Measurements from ENCODE around the gene EPB41L2.

Gene EPB41L2

DNA sequence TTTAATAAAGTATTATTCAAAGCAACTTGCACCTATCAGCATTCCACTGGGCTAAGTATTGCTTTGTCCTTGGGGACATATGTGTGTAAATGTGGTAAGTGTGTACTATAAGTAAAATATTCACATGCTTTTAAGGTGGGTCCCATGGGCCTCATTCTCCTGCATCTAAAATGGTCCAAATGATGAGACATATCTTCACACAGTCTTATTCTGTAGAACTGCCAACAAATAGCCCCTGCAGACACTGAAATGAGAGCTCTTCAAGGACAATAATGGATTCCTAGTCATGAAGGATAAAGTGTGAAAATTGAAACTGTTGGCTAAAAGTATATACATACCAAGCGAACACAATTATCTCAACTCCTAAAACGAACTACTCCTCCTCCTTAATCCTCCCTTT lies 154.1 kb downstream of the EPB41L2 start:
- no peak for DNase-seq (ENCODE audit: low spot score)

DNA sequence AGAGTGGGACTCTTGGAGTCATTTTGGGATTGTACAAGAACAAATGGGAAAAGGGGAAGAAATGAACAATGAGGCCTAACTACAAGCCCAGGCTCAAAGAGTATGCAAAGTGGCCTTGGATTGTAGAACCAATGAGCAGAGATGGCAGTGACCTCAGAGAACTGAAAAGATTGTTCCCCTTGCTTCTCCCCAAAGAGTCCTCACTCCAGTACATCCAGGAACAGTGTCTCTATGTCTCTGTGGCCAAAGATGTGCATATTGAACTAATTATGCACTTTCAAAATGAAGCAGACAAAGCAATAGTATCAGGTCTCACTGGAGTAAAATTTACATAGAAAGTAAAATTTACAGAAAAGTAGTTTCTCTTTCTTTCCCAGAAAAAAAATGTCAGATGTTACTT lies 154.9 kb downstream of the EPB41L2 start:
- no peak for DNase-seq (ENCODE audit: low spot score)

DNA sequence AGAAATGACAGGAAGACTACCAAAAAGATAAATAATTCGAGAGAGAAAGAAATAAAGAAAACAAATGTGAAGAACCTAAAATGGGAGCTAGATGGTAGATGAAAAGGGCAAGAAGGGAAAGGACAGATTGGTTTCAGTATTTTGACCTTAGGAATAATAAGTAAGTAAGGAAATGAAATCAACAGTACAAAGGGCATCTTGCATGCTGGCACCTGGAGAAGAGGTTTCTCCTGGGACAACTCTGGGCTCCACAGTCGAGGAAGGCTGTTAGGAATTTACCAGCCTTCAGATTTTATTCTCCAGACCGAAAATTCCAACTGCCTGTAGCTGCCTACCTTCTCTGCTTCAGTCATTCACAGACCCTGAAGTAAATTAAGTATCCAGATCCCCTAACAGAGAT lies 155.4 kb downstream of the EPB41L2 start:
- DNase-seq (ENCODE audit: low spot score) = no peak

DNA sequence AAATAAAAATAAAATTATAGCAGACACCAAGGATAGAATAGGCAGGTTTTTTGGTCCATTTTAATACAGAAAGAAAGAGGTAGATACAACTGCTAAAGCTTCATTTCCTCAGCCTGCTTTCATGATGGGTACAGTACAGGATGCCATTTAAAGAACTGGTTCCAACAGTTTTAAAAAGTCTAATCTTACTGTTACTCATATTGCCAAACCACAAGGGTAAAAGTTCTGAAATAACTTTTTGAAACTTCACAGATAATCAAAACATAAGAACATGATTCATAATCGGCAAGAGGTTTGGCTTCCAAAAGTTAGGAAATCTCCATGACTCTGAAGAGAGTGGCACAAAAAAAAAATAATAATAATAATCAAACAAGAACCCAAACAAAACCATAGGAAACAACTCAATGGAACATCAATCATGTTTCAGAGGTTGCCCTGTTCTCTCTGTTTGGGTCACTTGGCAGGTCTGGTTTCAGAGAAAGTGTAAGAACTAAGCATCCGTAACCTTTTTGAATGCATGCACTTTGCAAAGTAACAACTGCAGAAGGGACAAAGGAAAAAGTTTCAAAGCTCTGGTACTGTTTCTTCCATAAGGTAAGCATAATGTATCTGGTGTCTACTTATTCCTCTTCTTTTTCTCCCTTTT lies 156.2 kb downstream of the EPB41L2 start:
- DNase-seq (ENCODE audit: low spot score) = no peak

DNA sequence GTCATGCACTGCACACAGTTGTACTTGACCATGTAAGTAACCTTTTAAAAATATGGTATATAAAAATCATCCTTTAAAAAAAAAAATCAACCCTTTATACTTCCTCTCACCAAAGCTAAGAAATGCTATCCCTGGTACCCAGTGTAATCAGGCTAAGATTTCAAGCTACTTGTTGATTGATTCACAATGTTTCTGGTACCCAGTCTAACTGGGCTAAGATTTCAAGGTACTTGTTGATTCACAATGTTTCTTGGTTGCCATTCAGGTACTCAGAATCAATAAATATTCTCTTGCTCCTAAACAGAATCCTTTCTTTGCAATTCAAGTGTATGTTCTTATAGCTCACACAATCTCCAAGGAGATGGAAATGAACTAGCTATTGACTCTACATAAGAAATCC lies 159.4 kb downstream of the EPB41L2 start:
- DNase-seq (ENCODE audit: low spot score) = no peak

DNA sequence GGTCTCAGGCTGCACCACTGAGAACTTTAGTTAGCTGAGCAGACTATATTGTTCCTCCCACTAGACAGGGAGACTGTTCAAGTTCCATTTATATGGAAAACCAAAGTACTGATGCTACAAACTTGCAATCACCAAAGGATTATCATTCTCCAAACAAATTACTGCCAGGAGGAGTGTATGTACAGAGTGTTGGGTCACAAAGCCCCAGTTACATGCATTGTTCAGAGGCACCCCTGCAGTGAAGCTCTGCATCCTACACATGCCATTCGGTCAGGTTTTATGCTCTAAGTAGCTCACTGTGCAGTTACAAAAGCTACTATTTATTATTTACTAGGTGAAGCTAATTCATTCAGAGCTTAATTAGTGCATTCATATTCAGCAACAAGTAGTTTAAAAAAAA lies 160.0 kb downstream of the EPB41L2 start:
- DNase-seq (ENCODE audit: low spot score) = no peak

DNA sequence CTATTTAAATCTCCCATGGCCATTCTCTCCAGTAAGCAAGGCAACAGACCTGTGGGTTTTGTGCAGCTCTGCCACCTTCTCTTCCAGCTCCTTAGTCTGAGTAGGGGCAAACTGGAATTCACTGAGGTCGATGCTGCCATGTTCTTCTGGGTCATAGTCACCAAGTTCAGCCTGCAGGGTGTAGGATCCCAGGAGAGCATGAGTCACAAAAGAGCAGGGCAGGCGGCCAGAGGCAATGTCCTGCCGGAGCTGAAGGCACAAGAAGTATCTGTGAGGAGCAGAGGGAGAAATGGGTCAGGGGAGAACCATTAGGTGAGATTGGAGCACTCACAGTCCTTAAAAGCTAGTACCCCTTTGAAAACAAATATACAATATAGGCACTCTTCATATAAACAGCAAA lies 162.1 kb downstream of the EPB41L2 start:
- DNase-seq (ENCODE audit: low spot score) = no peak

DNA sequence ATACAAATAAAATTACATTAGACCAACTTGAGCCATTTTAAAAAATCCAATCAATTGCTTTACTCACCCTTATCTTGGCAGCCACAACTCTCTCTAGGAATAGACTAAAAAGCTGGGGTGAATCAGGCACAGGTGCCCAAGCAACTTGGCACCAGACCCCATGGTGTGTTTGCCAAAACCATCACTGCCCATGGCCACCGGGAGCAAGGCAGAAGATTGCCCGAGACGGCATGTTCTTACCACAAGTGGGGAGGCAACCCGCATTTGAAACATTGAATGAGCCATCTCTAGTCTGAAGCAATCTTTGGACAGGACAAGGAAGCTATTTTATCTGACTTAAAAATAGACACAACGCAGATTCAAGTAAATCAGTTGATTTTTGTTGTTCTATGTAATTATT lies 166.8 kb downstream of the EPB41L2 start:
- no peak for DNase-seq (ENCODE audit: low spot score)

DNA sequence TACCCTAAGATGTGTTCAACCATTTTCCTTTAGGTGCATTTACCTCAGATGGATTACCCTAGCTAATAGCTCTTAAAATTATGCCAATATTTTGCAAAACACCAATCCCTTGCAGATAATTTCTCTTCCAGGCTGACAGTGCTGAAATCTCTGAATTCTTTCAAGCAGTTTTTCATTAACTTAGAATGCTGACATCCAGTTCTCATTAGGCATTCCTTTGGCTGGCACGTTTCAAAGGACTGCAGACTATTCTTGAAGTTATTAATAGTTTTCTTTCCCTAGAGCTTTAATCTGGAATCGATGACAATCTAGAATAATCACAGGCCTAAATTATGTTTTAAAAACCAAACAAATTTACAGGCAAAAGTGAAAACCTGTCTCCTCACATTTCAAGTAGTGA lies 167.5 kb downstream of the EPB41L2 start:
- DNase-seq (ENCODE audit: low spot score) = no peak

DNA sequence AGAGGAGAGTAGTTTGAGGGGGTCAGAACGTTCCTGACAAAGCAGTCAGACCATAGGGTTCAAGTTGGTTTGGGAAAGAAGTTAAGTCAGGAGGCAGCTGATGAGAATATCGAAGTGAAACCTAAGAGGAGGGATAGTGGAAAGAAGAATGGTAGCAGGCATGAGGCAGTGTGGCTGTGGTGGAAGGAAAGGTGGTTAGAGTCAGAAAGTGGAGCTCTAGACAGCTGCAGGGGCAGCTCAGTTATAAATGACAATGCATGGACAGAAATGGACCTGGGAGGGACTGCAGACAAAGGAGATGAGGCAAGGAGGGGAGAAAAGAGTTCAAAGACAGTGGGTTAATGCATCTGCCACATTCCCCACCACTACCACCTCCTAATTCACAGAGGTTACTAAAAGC lies 169.3 kb downstream of the EPB41L2 start:
- no peak for DNase-seq (ENCODE audit: low spot score)

DNA sequence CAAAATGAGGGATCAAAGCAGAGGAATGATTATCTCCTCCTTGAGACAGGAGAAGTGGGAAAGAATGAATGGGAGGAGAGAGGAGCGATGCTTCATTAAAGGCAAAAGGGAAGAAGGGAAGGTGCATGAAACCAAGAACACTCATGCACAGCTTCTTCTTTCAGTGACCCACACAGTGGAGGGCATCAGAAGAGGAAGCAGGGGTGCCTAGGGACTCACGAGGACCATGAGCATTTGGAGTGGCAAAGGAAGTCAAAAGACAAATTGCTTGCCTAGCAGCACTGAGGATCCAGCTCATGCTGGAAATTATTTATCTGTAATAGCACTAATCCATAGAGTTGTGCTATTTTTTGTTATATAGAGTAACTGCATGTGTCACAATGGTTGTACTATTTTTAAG lies 169.8 kb downstream of the EPB41L2 start:
- DNase-seq (ENCODE audit: low spot score) = no peak

DNA sequence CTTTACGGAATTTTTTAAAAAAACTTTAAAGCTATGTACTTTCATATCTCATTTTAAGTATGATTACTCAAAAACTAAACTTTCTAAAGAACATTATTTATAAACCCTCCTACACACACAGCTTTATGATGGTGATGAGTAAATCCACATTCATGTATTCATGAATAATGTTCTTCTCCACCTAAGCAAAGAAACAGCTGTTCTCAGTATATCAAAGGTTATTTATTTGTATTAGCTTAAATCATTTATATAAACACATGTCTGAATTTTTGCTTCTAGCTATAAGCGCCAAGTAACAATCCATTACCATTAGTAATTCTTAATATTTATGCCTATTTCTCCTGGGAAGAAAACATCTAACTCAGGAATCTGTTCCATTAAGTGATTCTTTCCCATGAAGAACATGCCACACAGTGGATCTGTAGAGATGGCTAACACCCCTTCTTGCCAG lies 172.5 kb downstream of the EPB41L2 start:
- DNase-seq (ENCODE audit: low spot score) = no peak

DNA sequence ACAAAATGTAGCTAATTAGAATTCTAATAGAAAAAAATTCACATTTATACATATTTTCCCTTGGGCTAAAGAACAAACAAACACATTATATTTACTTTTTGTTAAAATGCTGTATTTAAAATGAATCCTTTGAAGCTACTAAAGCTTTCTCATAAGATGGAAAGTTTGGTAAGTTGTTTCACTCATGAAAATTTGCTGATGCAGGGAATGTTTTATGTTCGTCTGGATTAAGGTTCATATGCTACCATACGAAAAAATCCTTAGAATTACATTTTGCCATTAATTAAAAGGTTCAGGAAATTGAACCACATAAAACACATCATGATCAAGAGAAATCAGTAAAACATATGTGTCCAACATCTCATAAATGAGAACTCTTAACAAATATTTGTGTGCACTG lies 173.6 kb downstream of the EPB41L2 start:
- no peak for DNase-seq (ENCODE audit: low spot score)

DNA sequence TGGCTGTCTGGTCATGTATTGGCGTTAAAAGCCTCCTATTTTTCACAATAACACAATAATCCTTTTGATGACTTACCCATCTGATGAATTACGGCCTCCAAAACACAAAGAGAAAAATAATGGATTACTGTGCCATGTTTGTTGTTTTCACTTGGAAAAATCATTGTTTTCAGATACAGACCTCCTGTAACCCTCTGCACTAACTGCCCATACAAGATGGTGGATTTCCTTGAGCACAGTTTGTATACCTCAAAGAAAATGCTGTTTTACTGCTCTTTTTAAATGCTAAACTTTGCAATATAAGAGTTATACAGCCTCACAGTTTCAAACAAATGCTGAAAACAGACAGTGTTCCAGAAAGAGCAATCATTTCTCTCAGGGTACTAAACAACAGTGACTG lies 174.8 kb downstream of the EPB41L2 start:
- DNase-seq (ENCODE audit: low spot score) = peak; percentile 67

DNA sequence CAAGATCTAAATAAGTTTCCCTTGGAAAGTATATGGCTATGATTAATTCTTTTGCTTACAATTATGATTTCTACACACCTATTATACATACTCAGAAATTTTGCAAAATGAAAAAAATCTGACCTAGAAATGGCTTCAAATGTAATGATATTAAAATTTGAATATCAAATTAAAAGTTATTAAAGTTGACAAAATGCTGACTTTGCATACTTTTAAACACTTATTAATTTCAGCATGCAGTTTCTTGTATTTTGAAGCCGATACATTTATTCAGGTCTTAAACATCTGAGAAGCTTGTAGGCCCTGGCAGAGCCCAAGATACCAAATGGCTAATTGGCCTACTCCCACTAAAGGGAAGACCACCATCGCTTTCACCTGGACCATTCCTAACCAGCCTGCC lies 176.1 kb downstream of the EPB41L2 start:
- no peak for DNase-seq (ENCODE audit: low spot score)

DNA sequence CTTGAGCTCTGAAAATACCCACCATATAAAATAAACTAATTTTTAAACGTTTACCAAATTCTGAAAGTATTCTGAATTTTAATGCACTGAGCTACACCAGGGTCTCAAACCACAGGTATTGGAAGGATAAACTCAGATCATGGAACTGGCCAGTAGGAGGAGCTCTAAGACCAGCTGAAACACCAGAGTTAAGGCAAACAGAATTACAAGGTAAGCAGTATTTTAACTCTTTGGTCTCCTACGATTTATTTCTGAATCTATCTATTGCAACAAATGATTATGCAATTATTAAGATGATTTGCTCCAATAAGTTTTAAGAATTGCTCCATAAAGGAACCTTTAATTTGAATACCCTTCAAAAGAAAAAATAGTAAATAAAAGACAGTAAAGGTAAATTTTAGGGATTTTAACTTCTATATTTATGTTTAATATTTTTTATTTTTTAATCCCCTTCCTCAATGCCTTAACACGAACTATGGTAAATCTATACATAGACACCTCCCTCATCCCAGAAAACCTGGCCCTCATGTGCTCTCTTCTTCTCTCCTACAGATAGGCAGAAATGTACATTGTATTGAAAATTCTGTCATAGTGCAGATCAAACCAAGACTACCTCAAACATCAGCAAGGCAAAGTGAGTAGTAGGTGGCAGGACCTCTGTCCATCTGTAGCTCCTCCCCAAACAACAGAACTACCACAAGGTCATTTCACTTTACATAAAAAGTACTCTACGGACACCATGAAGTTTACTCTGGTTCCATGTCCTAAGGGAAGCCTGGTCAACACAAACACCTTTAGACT lies 177.5 kb downstream of the EPB41L2 start:
- DNase-seq (ENCODE audit: low spot score) = peak; percentile 79

DNA sequence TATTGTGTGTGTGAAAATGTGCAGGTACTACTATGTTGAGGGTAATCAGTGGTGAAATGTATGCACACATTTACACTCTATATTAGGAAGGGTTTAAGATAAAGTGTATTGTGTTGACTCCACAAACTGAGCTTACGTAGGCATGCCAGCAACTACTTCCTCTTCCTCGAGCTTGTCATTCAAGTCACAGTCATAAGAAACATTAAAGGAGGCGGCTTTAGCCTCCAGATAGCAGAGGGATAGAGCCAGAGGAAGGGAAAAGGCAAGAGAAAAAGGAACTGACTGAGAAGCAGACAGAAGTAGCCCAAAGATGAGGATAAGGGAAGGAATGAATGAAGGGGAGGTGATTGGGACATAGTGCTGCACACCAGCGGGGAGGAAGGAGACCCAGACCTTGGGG lies 180.7 kb downstream of the EPB41L2 start:
- DNase-seq (ENCODE audit: low spot score) = no peak

DNA sequence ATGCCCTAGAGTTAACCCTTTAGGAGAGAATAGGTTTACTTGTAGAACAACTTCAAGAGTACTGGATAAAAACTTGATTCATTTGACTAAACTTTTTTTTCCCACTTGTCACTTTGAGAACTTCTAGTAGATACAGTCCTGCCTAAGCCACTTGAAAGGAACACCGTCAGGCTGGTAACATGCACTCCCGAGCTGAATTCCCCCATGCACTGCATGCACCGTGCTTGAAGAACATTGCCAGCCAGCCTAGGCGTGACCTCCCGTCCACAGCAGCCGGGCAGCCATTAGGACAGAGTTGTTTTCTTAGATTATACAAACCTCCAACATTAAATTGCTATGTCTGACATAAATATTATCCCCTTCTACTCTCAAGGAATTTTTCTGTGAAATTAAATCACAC lies 183.2 kb downstream of the EPB41L2 start:
- no peak for DNase-seq (ENCODE audit: low spot score)

DNA sequence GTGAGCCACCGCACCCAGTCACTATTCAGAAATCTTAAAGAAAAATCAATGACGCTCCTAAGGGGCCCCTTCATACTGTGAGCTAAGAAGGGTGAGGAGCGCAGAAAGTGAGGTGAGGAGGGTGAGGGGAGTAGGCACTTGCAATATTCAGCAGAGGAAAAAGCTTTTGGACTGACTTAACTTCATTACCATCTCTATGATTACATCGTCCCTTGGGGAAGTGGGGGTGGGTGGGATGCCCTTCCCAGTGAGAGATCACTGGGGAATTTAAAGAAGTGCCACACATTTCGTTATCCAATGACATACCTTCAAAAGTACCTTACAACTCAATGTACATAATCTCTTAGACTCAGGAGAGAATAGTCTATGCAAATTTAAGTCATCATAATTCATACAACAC lies 189.3 kb downstream of the EPB41L2 start:
- DNase-seq (ENCODE audit: low spot score) = no peak

DNA sequence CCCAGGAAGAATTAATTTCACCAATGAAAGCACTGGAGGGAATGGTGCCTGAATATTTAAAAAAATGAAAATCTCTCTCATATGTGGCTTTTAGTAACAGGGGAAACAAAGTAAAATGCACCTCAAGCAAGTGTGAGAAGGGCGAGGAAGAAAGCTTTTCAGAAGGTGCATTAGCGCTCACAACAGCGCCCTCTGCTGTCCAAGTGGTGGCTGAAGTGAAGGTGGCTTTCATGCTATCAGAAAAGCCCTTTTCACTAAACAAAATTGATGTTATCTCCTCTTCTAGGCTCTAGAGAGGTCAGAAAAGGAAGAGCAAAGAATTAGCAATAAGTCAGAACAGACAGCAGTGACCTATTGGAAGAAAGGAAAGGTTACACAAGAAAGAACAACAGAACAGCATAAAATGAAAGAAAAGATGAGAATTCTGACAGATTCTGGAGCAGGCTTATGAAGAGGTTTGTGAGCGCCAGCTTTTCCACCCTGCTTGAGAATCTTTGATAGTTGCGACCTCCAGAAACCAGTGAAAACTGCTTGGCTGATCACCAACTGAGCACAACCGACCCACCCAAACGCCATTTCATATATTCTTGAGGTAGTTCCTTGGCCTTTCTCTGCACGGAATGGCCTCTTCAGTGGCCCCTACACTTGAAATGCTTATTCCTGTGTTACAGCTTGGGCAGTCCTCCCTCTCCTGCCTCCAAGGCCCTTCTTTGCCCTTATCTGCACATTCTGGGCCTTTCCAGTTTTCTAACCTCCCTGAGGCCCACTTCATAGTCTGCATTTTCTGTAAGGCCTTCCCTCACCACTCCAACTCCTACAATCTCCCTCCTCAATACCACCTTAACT lies 190.6 kb downstream of the EPB41L2 start:
- peak; percentile 34 for DNase-seq (ENCODE audit: low spot score)

DNA sequence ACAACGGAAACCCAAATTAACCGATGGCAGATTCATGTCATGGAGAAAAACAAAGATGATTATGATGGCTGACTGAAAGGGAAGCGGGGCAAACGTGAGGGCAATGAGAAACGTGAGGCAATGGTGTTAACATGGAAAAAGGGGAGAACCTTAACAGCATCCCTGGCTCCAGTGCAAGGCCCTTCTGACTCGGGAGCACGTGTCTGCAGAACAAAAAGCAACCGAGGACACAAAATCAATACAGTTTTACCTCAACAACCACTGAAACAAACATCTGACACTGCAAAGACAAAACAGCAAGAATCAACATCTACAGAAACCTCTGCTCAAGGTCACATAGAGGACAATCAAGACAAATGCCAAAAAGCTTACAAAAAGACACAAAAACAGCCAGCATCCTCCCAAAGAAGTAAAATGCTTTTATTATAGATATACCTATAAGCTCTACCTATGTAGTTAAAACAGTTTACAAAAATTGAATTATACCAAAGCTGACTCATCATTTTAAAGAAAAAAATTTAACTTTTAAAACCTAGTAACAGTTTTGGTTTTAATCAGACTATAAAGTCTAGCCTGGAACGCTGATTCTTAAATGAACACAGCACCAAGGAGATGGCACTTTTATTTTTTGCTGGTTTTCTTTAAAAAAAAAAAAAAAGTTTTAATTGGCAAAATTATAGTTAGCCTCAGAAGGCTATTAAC lies 192.7 kb downstream of the EPB41L2 start:
- no peak for DNase-seq (ENCODE audit: low spot score)

DNA sequence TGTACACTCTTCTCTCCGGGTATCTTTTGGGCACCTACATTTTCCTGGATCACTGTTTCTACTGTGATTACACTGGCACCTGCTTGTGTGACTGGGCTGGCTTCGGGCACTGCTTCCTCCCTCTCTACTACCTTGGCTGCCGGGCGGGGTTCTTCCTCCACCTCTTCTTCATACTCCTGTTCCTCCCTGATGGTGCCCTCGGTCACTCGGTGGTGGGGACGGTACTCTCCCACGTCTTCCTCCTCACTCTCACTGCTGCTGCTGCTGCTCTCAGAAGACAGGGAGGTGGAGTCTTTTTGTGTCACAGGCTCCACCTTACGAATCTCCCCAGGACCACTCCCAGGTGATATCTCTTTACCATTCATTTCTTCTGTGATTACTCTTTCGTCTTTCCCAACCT lies 193.4 kb downstream of the EPB41L2 start:
- no peak for DNase-seq (ENCODE audit: low spot score)
